BE2C (cell line): ENCODE data around the gene ARHGEF25.
"Not testable (repeated sequence)": the region's sequence is repeated elsewhere in the genome, so short reads cannot be mapped to it uniquely, and the experiment has no call there.

Experiments used
- DNase-seq: peaks from one replicate; pipeline ENCODE4 v3.0.0-alpha.2; 2020
- H3K27me3 ChIP-seq: fragments of 250-450 bp; sonication (Bioruptor Pico); 2 replicates; pipeline ENCODE4 v1.5.1; 2020; ENCODE audit warnings: mild to moderate bottlenecking
- H3K36me3 ChIP-seq: fragments of 250-450 bp; sonication (Bioruptor Pico); 2 replicates; pipeline ENCODE4 v1.5.1; 2020; ENCODE audit warnings: mild to moderate bottlenecking
- H3K4me1 ChIP-seq: fragments of 250-450 bp; sonication (Bioruptor Pico); 2 replicates; pipeline ENCODE4 v1.5.1; 2020
- H3K4me3 ChIP-seq: 2 replicates; pipeline ENCODE4 v1.5.1; 2011; ENCODE audit warnings: low read depth, low read length
- H3K9me3 ChIP-seq: fragments of 250-450 bp; sonication (Bioruptor Pico); 2 replicates; pipeline ENCODE4 v1.5.1; 2020
- CTCF ChIP-seq: IDR thresholded peaks from 2 replicates; pipeline ENCODE4 v1.5.1; 2012; ENCODE audit warnings: mild to moderate bottlenecking, low read depth, low read length

Gene ARHGEF25

GRCh38 chr12:57654042-57654441 lies 42.8 kb downstream of the ARHGEF25 start:
- Histone ChIP-seq H3K4me1 (no peaks in the 10 kb centered on the region), H3K4me3 (no peak overlapping the region), H3K36me3 (no peaks in the 10 kb centered on the region), H3K9me3 (no peaks in the 10 kb centered on the region), H3K27me3 (no peaks in the 10 kb centered on the region; the same call in none of the 2 replicates)
- TF ChIP-seq CTCF = no peak
- DNase-seq = no peak

- peaks cover 7% of the 10 kb centered on the region; the same call in 1 of the 2 replicates for H3K9me3 ChIP-seq
- no peaks in the 10 kb centered on the region for H3K4me1 ChIP-seq
- no peak overlapping the region for H3K4me3 ChIP-seq
- no peak for DNase-seq
- H3K27me3 ChIP-seq = no peaks in the 10 kb centered on the region; the same call in none of the 2 replicates
- no peak for TF ChIP-seq CTCF
- no peaks in the 10 kb centered on the region for H3K36me3 ChIP-seq
Measured at GRCh38 chr12:57655541-57656240, 44.5 kb downstream of the ARHGEF25 start.

- peaks cover 12% of the 10 kb centered on the region for H3K9me3 ChIP-seq
- not testable (repeated sequence) for DNase-seq, H3K4me3 ChIP-seq, H3K27me3 ChIP-seq, H3K4me1 ChIP-seq, H3K36me3 ChIP-seq
Measured at GRCh38 chr12:57656408-57656807, 45.2 kb downstream of the ARHGEF25 start.

- TF ChIP-seq CTCF = no peak
- Histone ChIP-seq H3K9me3 (peaks cover 13% of the 10 kb centered on the region), H3K36me3 (no peaks in the 10 kb centered on the region), H3K4me3 (no peak overlapping the region), H3K4me1 (no peaks in the 10 kb centered on the region), H3K27me3 (no peaks in the 10 kb centered on the region; the same call in none of the 2 replicates)
- no peak for DNase-seq
Measured at GRCh38 chr12:57657744-57658143, 46.5 kb downstream of the ARHGEF25 start.

GRCh38 chr12:57658890-57659289 lies 47.7 kb downstream of the ARHGEF25 start:
- TF ChIP-seq CTCF = no peak
- Histone ChIP-seq H3K4me1 (no peaks in the 10 kb centered on the region), H3K27me3 (no peaks in the 10 kb centered on the region; the same call in none of the 2 replicates), H3K36me3 (no peaks in the 10 kb centered on the region), H3K9me3 (peaks cover 13% of the 10 kb centered on the region), H3K4me3 (no peak overlapping the region)
- no peak for DNase-seq

- no peak for TF ChIP-seq CTCF
- H3K9me3 ChIP-seq = peaks cover 13% of the 10 kb centered on the region
Measured at GRCh38 chr12:57661376-57661775, 50.1 kb downstream of the ARHGEF25 start.

GRCh38 chr12:57665066-57665820 lies 54.0 kb downstream of the ARHGEF25 start:
- H3K36me3 ChIP-seq, H3K4me3 ChIP-seq, H3K27me3 ChIP-seq, DNase-seq, H3K4me1 ChIP-seq: not testable (repeated sequence)
- peaks cover 11% of the 10 kb centered on the region for H3K9me3 ChIP-seq

More at GRCh38 chr12:57661376-57661775, 50.1 kb downstream of the ARHGEF25 start:
- no peaks in the 10 kb centered on the region; the same call in 1 of the 2 replicates for H3K27me3 ChIP-seq
- H3K4me3 ChIP-seq = no peak overlapping the region
- no peak for DNase-seq
- H3K36me3 ChIP-seq = no peaks in the 10 kb centered on the region
- no peaks in the 10 kb centered on the region for H3K4me1 ChIP-seq
